Liver (tissue), 9 donors: ENCODE results near the gene FBN3. TPM values are rescaled to one million over a fixed set of nuclear protein-coding genes. Genes with fewer than 3 reads are reported as not detected.
A peak's percentile ranks its signal among the peaks of the same experiment; 100 is the strongest.
"Not testable (repeated sequence)": the region's sequence is repeated elsewhere in the genome, so short reads cannot be mapped to it uniquely, and the experiment has no call there.

Experiments used
- DNase-seq: peaks from one replicate; pipeline ENCODE4 v3.0.0-alpha.2; 2017; ENCODE audit warnings: low spot score
- H3K27ac ChIP-seq, 2 donors: one replicate each; pipeline ENCODE4 v1.7.0; 2013; ENCODE audit warnings: inconsistent platforms in 2 of 2, low read length in 2 of 2, control low read depth in 1 of 2, low read depth in 1 of 2, mild to moderate bottlenecking in 1 of 2
- H3K27me3 ChIP-seq, 4 donors: one replicate each; pipeline versions ENCODE4 v1.6.1 to v1.7.0; 2013; ENCODE audit warnings: low read length in 3 of 4, inconsistent platforms in 1 of 4, mild to moderate bottlenecking in 1 of 4, moderate library complexity in 1 of 4; ENCODE audit not compliant: control insufficient read depth in 4 of 4, insufficient read depth in 4 of 4
- H3K36me3 ChIP-seq, 4 donors: one replicate each; pipeline versions ENCODE4 v1.6.1 to v1.7.0; 2013; ENCODE audit warnings: low read length in 3 of 4, mild to moderate bottlenecking in 3 of 4, low read depth in 1 of 4, moderate library complexity in 1 of 4; ENCODE audit not compliant: control insufficient read depth in 4 of 4, insufficient read depth in 3 of 4
- H3K4me1 ChIP-seq, 4 donors: one replicate each; pipeline versions ENCODE4 v1.6.1 to v1.7.0; 2013; ENCODE audit warnings: low read length in 3 of 4, mild to moderate bottlenecking in 3 of 4, moderate library complexity in 1 of 4; ENCODE audit not compliant: control insufficient read depth in 4 of 4, insufficient read depth in 4 of 4
- H3K4me3 ChIP-seq, 3 donors: one replicate each; pipeline versions ENCODE4 v1.6.1 to v1.7.0; 2013; ENCODE audit warnings: low read length in 3 of 3, control low read depth in 1 of 3, low read depth in 1 of 3, mild to moderate bottlenecking in 1 of 3
- H3K9ac ChIP-seq, 2 donors: one replicate each; pipeline ENCODE4 v1.7.0; 2013; ENCODE audit warnings: low read length in 2 of 2, mild to moderate bottlenecking in 2 of 2, moderate library complexity in 2 of 2, control low read depth in 1 of 2, low read depth in 1 of 2
- H3K9me3 ChIP-seq, 4 donors: one replicate each; pipeline versions ENCODE4 v1.6.1 to v1.7.0; 2013; ENCODE audit warnings: low read length in 3 of 4; ENCODE audit not compliant: control insufficient read depth in 4 of 4
- FOXA2 ChIP-seq: IDR thresholded peaks from 2 replicates; pipeline ENCODE4 v1.6.1; 2016; ENCODE audit warnings: antibody characterized with exemption
- GABPA ChIP-seq, 2 donors: IDR thresholded peaks in 1 of 2; conservative IDR thresholded peaks in 1 of 2; 2 replicates each; pipeline ENCODE4 v1.6.1; 2016; ENCODE audit warnings: antibody characterized with exemption in 2 of 2, mild to moderate bottlenecking in 1 of 2, moderate library complexity in 1 of 2
- HNF4A ChIP-seq, 2 donors: conservative IDR thresholded peaks; 2 replicates each; pipeline ENCODE4 v1.6.1; 2016; ENCODE audit warnings: antibody characterized with exemption in 2 of 2, mild to moderate bottlenecking in 2 of 2
- HNF4G ChIP-seq: IDR thresholded peaks from 2 replicates; pipeline ENCODE4 v1.6.1; 2016; ENCODE audit warnings: antibody characterized with exemption
- JUND ChIP-seq, 2 donors: IDR thresholded peaks; 2 replicates each; pipeline ENCODE4 v1.6.1; 2016; ENCODE audit warnings: antibody characterized with exemption in 2 of 2
- NR2F2 ChIP-seq: IDR thresholded peaks from 2 replicates; pipeline ENCODE4 v1.6.1; 2016; ENCODE audit warnings: antibody characterized with exemption
- RAD21 ChIP-seq, 2 donors: IDR thresholded peaks; 2 replicates each; pipeline ENCODE4 v1.6.1; 2016; ENCODE audit warnings: antibody characterized with exemption in 2 of 2, mild to moderate bottlenecking in 2 of 2
- RXRA ChIP-seq, 2 donors: IDR thresholded peaks; 2 replicates each; pipeline ENCODE4 v1.6.1; 2017 to 2018; ENCODE audit warnings: antibody characterized with exemption in 2 of 2, mild to moderate bottlenecking in 1 of 2
- SP1 ChIP-seq: IDR thresholded peaks from 2 replicates; pipeline ENCODE4 v1.6.1; 2018; ENCODE audit warnings: antibody characterized with exemption, mild to moderate bottlenecking
- WGBS: extraction: QIAGEN DNeasy Blood & Tissue Kit; methylation state at CpG from one replicate; pipeline ENCODE4 v1.1.7; 2013; 5-methylcytosine and 5-hydroxymethylcytosine counted together
- polyA plus RNA-seq, 2 donors: library from polyadenylated mRNA; stranded (reverse) in 1 of 2; unstranded in 1 of 2; fragments of 200-250 nt in 1 of 2; fragments of >200 nt in 1 of 2; fragmentation: Nextera tagmentation in 1 of 2; extraction: Ambion mirVana in 1 of 2; gene quantifications; one replicate each; pipeline versions ENCODE4 v1.2.1 to v1.2.3, GENCODE V29; 2013 to 2015
- total RNA-seq, 2 donors: library from RNA; depleted of rRNA; stranded (reverse); fragments of >200 nt; gene quantifications; one replicate each; pipeline ENCODE4 v1.2.3, GENCODE V29; 2014
- TF ChIP-seq, protein P1 (sequence below): IDR thresholded peaks from 2 replicates; pipeline ENCODE4 v1.6.1; 2016; ENCODE audit warnings: antibody characterized with exemption
- TF ChIP-seq, protein P2 (sequence below): IDR thresholded peaks from 2 replicates; pipeline ENCODE4 v1.6.1; 2016; ENCODE audit warnings: antibody characterized with exemption, mild to moderate bottlenecking
- TF ChIP-seq, protein P3 (sequence below): IDR thresholded peaks from 2 replicates; pipeline ENCODE4 v1.6.1; 2016; ENCODE audit warnings: antibody characterized with exemption
- TF ChIP-seq, protein P4 (sequence below): fragments of 150-350 bp; IDR thresholded peaks from 2 replicates; pipeline ENCODE4 v1.5.1; 2017; ENCODE audit warnings: improper control_type of control experiment, low read depth, low read length; ENCODE audit not compliant: missing input control
- TF ChIP-seq, protein P5 (sequence below): IDR thresholded peaks from 2 replicates; pipeline ENCODE4 v1.6.1; 2016; ENCODE audit warnings: antibody characterized with exemption
- donor health status: healthy.
- donor health status: healthy.
- donor health status: healthy.
- donor health status: healthy.
- donor health status: healthy.

Gene FBN3
- total and polyA plus RNA-seq, 4 donors: under 0.01 to 0.61 (median 0.08) TPM; not detected in 1

DNA sequence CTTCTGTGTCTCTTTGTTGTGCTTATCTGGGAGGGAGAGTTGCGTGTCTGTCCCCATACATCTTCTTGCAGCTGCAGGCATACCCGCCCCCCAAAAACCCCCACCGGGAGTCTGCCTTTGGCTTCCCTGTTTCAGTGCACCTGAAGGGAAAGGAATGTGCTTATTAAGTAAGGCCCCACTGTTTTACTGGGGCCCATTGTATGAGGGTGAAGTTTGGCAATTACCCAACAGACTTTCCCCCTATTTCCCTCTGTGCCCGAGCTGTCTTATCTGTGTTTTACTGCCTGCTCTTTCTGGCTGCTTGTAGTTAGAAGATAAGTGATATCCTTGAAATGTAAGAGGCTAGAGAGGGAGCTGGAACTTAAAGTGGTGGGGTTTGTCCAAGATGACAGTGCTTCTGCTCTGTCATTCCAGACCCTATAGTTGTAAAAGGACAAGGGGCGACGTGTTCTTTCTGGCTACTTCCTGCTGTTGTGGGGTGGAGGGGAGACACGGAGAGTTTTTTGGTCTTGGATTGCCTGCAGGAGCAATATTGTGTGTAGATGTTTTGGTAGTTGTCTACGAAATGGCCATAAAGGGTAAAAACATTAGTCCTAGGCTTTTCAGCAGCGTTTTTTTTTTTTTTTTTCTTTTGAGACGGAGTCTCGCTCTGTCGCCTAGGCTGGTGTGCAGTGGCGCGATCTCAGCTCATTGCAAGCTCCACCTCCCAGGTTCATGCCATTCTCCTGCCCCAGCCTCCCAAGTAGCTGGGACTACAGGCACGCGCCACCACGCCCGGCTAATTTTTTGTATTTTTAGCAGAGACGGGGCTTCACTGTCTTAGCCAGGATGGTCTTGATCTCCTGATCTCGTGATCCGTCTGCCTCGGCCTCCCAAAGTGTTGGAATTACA is 115.9 kb downstream of the FBN3 start:
- H3K27me3 ChIP-seq, H3K4me1 ChIP-seq, H3K4me3 ChIP-seq, H3K36me3 ChIP-seq, H3K9ac ChIP-seq, H3K9me3 ChIP-seq, H3K27ac ChIP-seq: not testable (repeated sequence)
- WGBS: 83% methylated on average over 22 of the region's 22 CpGs
- DNase-seq: peak; percentile 64

DNA sequence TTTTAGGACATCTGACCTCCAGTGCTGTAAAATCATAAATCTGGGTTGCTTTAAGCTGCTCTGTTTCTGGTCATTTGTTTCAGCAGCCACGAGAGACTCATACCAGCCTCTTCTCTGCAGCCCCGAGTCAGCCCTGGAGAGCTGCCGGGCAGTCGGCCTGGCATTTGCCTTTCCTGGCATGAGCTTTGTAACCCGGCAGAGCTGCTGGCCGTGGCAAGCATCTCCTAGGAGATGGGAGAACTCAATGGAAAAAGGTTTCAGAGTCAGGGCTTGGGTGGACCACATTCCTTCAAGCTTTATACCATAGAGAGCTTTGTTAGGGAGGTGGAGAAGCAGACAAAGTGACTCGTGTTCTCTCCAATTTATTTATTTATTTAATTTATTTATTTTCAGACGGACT is 118.4 kb downstream of the FBN3 start:
- TF ChIP-seq NR2F2: no peak
- TF ChIP-seq HNF4G: no peak
- TF ChIP-seq FOXA2: no peak
- TF ChIP-seq GABPA (IDR thresholded peaks at IDR 0.05 in 1 of 2, conservative IDR thresholded peaks at IDR 0.05 in 1 of 2): no peak
- TF ChIP-seq, protein P1, sequence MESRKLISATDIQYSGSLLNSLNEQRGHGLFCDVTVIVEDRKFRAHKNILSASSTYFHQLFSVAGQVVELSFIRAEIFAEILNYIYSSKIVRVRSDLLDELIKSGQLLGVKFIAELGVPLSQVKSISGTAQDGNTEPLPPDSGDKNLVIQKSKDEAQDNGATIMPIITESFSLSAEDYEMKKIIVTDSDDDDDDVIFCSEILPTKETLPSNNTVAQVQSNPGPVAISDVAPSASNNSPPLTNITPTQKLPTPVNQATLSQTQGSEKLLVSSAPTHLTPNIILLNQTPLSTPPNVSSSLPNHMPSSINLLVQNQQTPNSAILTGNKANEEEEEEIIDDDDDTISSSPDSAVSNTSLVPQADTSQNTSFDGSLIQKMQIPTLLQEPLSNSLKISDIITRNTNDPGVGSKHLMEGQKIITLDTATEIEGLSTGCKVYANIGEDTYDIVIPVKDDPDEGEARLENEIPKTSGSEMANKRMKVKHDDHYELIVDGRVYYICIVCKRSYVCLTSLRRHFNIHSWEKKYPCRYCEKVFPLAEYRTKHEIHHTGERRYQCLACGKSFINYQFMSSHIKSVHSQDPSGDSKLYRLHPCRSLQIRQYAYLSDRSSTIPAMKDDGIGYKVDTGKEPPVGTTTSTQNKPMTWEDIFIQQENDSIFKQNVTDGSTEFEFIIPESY: no peak
- no peak for TF ChIP-seq JUND (IDR thresholded peaks at IDR 0.05)
- TF ChIP-seq, protein P2, sequence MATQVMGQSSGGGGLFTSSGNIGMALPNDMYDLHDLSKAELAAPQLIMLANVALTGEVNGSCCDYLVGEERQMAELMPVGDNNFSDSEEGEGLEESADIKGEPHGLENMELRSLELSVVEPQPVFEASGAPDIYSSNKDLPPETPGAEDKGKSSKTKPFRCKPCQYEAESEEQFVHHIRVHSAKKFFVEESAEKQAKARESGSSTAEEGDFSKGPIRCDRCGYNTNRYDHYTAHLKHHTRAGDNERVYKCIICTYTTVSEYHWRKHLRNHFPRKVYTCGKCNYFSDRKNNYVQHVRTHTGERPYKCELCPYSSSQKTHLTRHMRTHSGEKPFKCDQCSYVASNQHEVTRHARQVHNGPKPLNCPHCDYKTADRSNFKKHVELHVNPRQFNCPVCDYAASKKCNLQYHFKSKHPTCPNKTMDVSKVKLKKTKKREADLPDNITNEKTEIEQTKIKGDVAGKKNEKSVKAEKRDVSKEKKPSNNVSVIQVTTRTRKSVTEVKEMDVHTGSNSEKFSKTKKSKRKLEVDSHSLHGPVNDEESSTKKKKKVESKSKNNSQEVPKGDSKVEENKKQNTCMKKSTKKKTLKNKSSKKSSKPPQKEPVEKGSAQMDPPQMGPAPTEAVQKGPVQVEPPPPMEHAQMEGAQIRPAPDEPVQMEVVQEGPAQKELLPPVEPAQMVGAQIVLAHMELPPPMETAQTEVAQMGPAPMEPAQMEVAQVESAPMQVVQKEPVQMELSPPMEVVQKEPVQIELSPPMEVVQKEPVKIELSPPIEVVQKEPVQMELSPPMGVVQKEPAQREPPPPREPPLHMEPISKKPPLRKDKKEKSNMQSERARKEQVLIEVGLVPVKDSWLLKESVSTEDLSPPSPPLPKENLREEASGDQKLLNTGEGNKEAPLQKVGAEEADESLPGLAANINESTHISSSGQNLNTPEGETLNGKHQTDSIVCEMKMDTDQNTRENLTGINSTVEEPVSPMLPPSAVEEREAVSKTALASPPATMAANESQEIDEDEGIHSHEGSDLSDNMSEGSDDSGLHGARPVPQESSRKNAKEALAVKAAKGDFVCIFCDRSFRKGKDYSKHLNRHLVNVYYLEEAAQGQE: no peak
- TF ChIP-seq, protein P3, sequence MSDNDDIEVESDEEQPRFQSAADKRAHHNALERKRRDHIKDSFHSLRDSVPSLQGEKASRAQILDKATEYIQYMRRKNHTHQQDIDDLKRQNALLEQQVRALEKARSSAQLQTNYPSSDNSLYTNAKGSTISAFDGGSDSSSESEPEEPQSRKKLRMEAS: no peak
- TF ChIP-seq RXRA (IDR thresholded peaks at IDR 0.05): no peak
- TF ChIP-seq HNF4A (conservative IDR thresholded peaks at IDR 0.05): no peak
- TF ChIP-seq, protein P4, sequence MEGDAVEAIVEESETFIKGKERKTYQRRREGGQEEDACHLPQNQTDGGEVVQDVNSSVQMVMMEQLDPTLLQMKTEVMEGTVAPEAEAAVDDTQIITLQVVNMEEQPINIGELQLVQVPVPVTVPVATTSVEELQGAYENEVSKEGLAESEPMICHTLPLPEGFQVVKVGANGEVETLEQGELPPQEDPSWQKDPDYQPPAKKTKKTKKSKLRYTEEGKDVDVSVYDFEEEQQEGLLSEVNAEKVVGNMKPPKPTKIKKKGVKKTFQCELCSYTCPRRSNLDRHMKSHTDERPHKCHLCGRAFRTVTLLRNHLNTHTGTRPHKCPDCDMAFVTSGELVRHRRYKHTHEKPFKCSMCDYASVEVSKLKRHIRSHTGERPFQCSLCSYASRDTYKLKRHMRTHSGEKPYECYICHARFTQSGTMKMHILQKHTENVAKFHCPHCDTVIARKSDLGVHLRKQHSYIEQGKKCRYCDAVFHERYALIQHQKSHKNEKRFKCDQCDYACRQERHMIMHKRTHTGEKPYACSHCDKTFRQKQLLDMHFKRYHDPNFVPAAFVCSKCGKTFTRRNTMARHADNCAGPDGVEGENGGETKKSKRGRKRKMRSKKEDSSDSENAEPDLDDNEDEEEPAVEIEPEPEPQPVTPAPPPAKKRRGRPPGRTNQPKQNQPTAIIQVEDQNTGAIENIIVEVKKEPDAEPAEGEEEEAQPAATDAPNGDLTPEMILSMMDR: no peak
- TF ChIP-seq SP1: no peak
- TF ChIP-seq, protein P5, sequence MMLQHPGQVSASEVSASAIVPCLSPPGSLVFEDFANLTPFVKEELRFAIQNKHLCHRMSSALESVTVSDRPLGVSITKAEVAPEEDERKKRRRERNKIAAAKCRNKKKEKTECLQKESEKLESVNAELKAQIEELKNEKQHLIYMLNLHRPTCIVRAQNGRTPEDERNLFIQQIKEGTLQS: no peak
- TF ChIP-seq RAD21 (IDR thresholded peaks at IDR 0.05): no peak
- Histone ChIP-seq H3K36me3 (no peaks in the 10 kb centered on the region), H3K27ac (no peak overlapping the region), H3K4me3 (no peak overlapping the region), H3K27me3 (no peaks in the 10 kb centered on the region), H3K4me1 (no peaks in the 10 kb centered on the region), H3K9ac (no peak overlapping the region), H3K9me3 (no peaks in the 10 kb centered on the region)
- DNase-seq: no peak
- 94% methylated on average over 8 of the region's 8 CpGs for WGBS
